GM10266 (cell line): ENCODE measurements around the gene ACTG1.

ENCODE experiments used
- DNase-seq: peaks from one replicate; pipeline ENCODE4 v3.0.0; 2012; ENCODE audit errors: extremely low spot score
- TF ChIP-seq, protein P1 (sequence below): IDR thresholded peaks from 2 replicates; pipeline ENCODE4 v1.5.1; 2012; ENCODE audit warnings: mild to moderate bottlenecking, low read depth; ENCODE audit not compliant: control insufficient read depth, insufficient read depth; ENCODE audit errors: missing control alignments

Gene ACTG1

DNA sequence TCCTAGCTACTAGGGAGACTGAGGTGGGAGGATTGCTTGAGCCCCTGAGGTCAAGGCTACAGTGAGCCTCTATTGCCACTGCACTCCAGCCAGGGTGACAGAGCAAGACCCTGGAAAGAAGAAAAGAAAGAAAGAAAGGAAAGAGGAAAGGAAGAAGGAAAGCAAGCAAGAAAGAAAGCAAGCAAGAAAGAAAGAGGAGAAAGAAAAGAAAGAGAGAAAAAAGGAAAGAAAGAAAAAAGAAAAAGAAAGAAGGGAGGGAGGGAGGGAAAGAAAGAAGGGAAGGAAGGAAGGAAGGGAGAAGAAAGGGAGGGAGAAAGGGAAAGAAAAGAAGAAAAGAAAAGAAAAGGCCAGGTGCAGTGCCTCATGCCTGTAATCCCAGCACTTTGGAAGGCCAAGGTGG is 9.0 kb downstream of the ACTG1 start:
- TF ChIP-seq, protein P1, sequence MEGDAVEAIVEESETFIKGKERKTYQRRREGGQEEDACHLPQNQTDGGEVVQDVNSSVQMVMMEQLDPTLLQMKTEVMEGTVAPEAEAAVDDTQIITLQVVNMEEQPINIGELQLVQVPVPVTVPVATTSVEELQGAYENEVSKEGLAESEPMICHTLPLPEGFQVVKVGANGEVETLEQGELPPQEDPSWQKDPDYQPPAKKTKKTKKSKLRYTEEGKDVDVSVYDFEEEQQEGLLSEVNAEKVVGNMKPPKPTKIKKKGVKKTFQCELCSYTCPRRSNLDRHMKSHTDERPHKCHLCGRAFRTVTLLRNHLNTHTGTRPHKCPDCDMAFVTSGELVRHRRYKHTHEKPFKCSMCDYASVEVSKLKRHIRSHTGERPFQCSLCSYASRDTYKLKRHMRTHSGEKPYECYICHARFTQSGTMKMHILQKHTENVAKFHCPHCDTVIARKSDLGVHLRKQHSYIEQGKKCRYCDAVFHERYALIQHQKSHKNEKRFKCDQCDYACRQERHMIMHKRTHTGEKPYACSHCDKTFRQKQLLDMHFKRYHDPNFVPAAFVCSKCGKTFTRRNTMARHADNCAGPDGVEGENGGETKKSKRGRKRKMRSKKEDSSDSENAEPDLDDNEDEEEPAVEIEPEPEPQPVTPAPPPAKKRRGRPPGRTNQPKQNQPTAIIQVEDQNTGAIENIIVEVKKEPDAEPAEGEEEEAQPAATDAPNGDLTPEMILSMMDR, result no peak
- no peak for DNase-seq

DNA sequence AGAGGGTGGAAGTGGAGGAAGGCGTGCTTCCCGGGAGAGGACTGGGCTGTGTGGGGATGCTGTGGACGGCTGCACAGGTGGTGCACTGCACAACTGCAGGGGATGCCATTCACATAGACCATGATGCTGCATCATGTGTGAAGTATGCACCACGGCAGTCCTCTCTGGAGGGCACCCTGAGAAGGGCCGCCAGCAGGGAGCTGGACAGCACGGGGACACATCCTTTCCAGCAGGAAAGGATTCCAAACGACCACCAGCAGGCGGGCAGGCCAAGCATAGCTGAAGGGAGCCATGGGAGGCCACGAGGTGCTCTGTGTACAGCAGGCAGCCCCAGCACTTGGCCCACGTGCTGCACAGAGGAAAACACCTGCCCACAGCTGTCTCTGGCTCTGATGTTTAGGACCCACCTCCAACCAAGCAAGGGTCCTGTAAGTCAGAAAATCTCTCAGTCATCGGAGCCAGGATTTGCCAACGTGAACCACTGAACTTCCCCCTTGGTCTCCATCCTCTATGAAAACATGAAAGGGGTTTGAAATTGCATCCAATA is 10.1 kb downstream of the ACTG1 start:
- DNase-seq, result no peak
- TF ChIP-seq, protein P1, result no peak

DNA sequence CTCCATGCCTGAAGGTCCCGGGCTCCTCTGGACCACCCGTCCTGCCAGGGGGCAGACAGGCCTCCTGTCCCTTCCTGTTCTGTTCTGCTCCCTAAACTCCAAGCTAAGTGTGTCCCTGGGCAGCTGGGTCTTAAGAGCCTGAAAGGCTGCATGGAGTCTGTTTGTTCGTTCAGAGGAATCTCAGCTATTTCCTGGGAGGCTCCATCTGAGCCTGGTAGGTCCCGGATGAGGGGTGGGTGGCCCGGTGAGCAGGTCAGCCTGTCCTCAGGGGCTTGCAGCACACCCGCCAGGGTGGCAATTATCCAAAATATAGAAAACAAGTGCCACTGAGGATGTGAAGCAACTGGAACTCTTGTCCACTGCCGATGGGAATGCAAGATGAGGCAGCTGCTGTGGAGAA is 12.6 kb downstream of the ACTG1 start:
- TF ChIP-seq, protein P1, result no peak
- no peak for DNase-seq

DNA sequence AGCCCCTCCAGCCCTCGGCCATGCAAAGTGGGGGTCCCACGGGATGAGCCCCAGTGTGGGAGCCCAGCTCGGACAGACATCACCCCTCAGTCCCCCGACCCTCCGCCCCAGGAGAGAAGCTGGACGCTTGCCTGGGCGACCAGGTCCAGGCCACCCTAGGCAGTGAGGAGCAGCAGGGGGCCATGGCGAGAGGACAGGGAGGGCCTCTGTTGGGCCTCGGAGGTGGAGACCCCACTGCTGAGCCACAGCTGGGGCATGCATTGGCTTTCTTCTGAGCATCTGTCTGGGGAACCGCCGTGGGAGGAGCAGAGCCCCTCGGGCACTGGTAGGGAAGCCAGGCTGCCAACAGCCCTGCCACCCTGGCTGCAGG is 13.0 kb downstream of the ACTG1 start:
- TF ChIP-seq, protein P1, result no peak
- DNase-seq, result no peak

DNA sequence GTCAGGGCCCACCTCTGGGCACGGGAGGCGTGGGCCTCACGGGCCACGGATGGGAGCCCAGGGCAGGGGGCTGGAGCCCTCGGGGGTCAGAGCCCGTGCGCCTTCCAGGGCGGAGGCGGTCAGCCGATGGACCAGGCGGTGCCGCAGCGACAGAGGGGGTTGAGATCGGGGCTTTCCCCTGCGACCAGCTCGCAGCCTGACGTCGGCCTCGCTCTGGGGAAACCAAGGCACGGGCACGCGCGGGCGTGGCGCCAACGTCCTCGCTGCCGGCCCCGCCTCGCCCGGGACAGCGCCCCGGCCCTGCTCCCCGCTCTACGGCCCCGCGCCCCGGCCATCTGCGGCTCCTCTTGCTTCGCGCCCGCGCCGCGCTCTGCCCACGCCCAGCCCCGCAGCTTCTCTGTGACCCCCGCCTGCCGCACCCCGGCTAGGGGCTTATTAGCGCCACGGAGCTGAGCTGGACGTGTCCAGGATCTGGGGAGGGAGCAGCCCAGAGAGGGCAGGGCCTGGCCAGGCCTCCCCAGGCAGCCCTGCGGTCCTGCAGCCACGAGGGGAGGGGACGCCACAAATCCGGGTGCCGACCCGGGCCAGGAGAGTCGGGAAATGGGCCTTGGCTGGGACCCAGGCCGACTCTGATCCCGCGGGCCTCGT is 13.5 kb downstream of the ACTG1 start:
- TF ChIP-seq, protein P1, result no peak
- no peak for DNase-seq

DNA sequence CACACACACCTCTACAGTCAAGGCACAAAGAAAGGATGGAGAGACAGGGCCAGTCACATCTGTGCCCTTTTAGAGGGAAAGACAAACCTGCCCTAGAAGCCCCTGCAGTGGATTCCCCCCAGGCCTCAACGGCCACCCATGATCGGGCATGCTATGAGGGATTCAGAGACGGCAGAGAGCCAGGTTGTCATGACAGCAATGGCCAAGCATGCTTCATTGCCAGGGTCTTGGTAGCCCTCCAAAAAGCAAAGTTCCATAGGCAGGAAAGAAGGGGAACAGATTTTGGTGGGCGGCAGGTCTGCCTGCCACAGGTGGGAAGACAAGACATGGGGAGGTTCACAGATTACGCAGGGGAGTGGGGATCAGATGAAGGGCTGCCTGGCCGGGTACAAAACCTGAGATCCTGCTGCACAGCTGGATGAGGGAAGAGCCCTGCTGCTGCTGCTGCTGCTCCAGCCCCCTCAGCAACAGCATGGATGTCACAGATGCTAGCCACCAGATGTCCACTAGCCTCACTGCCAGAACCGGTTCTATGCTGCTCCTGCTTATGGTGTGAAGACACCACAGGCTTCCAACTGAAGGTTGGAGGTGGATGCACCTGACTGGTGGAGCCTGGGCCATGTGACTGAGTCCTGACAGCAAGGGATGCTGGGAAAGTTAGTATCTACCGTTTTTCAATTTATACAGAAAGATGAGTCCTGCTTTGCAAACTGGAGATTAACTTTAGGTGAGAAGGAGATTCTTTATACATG is 17.8 kb downstream of the ACTG1 start:
- DNase-seq, result no peak
- TF ChIP-seq, protein P1, result no peak

DNA sequence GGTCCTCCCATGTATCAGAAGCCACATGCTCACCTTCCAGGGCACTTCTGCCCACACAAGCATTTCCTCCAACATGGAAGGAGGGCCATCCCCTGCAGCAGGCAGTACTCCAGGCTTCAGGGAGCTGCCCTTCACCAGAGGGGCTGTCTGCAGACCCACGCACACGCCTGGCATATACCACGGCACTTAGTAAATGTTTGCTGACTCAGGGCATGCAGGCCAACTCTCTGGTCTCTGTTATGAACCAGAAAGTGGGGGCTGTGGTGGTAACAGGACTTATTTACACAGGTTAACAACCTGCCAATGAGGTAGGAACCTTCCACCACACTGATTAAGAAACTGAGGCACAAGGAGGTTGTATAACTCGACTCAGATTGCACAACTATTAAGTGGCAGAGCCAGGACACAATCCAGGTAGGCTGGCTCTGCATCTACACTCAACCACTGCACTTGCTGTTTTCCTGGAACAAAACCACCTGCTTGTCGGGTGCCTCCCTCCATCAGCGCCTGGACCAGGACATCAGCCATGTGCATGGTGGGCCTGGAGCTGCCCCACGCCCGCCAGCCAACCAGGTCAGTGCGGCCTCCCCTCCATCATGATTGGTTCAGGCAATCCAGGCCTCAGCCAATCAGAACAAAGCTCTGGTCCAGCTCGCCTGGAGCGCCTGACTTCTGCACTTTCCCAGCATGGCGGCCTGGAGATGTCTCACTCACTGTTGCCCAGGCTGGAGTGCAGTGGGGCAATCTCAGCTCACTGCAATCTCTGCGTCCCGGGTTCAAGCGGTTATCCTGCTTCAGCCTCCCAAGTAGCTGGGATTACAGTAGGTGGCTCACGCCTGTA is 19.2 kb downstream of the ACTG1 start:
- TF ChIP-seq, protein P1, result no peak
- DNase-seq, result no peak
